GM06990 (cell line): ENCODE measurements around the gene MLXIPL.

Experiments
- DNase-seq: peaks from one replicate; pipeline ENCODE4 v3.0.0-alpha.2; 2011; ENCODE audit not compliant: insufficient read length; ENCODE audit errors: extremely low read depth
- H3K27me3 ChIP-seq: replicated peaks from 2 replicates; pipeline ENCODE4 v1.6.0; 2011; ENCODE audit warnings: low read length; ENCODE audit not compliant: control insufficient read depth, insufficient read depth
- H3K36me3 ChIP-seq: 2 replicates; pipeline ENCODE4 v1.5.1; 2011; ENCODE audit warnings: low read length; ENCODE audit not compliant: control insufficient read depth, insufficient read depth
- H3K4me3 ChIP-seq: replicated peaks from 2 replicates; pipeline ENCODE4 v1.5.1; 2011; ENCODE audit warnings: low read depth, mild to moderate bottlenecking, control low read depth, low read length
- TF ChIP-seq, protein P1 (sequence below): IDR thresholded peaks from 2 replicates; pipeline ENCODE4 v1.5.1; 2011; ENCODE audit warnings: low read length, control low read depth, mild to moderate bottlenecking, inconsistent platforms; ENCODE audit not compliant: insufficient read depth, poor library complexity, severe bottlenecking

MLXIPL gene

DNA sequence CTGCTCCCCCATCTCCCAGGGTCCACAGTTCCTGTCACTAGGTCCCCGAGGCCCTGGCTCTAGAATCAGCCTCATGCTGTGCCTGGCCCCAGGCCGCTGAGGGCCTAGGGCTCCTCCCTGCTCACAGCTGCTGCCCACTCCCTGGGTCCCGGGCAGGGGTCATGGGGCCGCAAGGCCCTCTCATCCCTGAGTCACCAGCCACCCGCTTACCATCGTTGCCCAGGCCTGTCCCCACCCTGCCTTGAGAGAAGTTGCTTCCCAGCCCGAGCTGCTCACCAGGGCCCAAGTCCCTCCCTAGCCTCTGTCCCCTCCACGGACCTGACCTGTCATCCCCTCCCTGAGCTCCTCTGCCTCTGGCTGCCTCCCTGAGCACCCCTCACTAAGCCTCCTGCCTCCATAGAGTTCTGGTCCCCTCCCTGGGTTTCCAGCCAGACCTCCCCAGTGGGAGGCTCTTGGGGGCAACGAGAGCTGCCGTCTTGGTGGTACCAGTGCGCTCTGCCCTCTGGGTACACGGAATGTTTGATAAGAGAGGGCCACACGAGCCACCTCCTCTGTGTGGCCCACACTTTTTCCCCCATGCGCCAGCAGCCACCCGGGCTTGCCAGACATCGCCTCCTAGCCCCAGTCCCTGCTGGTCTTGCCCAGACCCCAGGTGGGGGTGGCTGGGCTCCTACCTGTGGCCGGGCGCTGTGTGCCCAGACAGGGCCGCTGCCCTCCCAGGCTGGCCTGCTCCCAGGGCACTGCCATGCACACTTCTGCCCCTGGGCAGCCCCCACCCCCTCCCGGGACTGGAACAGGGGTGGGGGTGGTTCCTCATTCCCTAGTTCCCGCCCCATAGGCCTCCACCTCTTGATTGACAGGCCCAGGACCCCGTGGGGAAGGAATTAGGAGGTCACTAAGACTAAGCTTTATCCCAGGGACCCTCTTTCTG is 21.3 kb downstream of the MLXIPL start:
- Histone ChIP-seq H3K4me3 (no peak overlapping the region), H3K36me3 (no peaks in the 10 kb centered on the region), H3K27me3 (no peaks in the 10 kb centered on the region)
- TF ChIP-seq, protein P1, sequence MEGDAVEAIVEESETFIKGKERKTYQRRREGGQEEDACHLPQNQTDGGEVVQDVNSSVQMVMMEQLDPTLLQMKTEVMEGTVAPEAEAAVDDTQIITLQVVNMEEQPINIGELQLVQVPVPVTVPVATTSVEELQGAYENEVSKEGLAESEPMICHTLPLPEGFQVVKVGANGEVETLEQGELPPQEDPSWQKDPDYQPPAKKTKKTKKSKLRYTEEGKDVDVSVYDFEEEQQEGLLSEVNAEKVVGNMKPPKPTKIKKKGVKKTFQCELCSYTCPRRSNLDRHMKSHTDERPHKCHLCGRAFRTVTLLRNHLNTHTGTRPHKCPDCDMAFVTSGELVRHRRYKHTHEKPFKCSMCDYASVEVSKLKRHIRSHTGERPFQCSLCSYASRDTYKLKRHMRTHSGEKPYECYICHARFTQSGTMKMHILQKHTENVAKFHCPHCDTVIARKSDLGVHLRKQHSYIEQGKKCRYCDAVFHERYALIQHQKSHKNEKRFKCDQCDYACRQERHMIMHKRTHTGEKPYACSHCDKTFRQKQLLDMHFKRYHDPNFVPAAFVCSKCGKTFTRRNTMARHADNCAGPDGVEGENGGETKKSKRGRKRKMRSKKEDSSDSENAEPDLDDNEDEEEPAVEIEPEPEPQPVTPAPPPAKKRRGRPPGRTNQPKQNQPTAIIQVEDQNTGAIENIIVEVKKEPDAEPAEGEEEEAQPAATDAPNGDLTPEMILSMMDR: no peak
- no peak for DNase-seq

GRCh38 chr7:73599916-73600315 is 24.4 kb downstream of the MLXIPL start:
- no peak overlapping the region for H3K4me3 ChIP-seq
- no peaks in the 10 kb centered on the region for H3K36me3 ChIP-seq
- TF ChIP-seq, protein P1: no peak
- DNase-seq: no peak
- H3K27me3 ChIP-seq: no peaks in the 10 kb centered on the region

GRCh38 chr7:73599151-73599882 is 25.0 kb downstream of the MLXIPL start:
- no peaks in the 10 kb centered on the region for H3K36me3 ChIP-seq
- no peak for DNase-seq
- TF ChIP-seq, protein P1: no peak
- H3K27me3 ChIP-seq: no peaks in the 10 kb centered on the region
- H3K4me3 ChIP-seq: no peak overlapping the region

DNA sequence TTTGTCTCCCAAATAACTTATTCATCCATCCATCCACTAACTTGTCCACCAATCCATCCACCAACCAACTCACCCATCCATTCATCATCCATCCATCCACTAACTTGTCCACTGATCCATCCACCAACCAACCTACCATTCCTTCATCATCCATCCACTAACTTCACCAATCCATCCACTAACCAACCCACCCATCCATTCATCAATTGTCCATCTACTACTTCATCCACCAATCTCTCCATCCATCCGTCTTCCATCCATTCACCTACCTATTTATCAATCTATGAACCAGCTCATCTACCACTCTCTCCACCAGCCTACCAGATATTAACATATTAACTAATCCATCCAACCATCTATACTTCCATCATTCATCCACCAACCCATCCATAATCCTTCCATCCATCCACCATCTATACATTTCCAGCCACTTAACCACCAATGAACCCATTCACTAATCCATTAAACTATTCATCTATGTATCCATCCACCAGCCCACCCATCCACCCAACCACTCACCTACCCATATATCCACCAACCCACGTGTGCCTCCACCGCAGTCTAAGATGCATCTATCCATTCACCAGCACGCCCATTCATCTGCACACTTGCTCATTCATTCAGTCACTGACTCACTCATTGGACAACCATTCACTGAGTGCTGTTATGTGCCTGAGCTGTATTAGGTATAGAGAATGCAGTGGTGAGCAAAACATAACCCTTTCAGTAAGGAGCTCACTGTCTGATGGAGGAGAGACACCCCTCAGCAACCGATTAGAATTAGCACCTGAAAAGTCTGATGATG is 26.1 kb downstream of the MLXIPL start:
- TF ChIP-seq, protein P1: no peak
- DNase-seq: no peak
- Histone ChIP-seq H3K27me3 (no peaks in the 10 kb centered on the region), H3K36me3 (no peaks in the 10 kb centered on the region), H3K4me3 (no peak overlapping the region)

DNA sequence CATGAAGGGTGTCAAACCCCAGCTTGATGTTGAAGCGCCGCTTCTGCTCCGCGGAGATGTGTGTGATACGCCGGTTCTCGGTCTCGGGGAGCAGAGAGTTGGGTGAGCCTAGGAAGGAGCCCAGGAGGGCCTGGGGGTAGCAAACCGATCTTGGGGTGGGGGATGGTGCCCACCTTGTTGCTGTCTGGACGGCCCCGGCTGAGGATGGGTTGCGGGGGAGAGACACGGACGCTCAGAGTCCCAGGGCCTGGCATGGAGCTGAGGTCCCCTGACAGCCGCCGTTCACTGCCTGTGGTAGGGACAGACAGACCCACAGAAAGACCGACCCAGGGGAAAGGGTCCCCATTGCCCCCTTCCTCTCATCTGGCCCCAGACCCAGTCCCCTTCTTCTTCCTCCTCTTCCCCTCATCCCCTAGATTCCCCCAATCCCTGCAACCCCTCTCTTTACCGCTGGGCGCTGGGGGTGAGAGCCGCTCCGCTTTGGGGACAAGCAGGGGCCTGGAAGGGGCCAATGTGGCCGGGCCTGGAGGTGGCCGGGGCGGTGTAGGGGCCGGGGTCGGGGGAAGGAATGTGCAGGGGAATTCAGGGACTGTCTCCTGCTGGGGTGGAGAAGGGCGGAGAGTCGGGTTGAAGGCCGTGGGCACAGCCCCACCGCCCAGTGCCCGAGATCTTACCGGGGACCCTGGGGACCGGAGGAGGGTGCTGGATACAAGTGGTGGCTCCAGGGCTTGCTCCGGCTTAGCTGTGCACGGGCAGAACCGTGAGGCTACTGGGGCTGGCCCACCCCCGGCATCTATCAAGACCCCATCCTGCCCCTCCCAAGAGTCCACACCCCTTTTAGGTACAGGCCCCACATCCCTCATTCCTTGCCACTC is 27.9 kb downstream of the MLXIPL start:
- Histone ChIP-seq H3K27me3 (no peaks in the 10 kb centered on the region), H3K4me3 (no peak overlapping the region), H3K36me3 (no peaks in the 10 kb centered on the region)
- TF ChIP-seq, protein P1: no peak
- DNase-seq: no peak
